NCI-H1105 treated with DMSO at 0.1 percent for 48 hours (cell line): Measurements from ENCODE around the gene ZC3H18.
A peak's percentile ranks its signal among the peaks of the same experiment; 100 is the strongest.

Source experiments
- DNase-seq: peaks from one replicate; lab custom pipeline; 2025; lab: John Stamatoyannopoulos, UW

Gene ZC3H18

GRCh38 chr16:88569985-88570690 lies at the start of gene ZC3H18:
TSS of gene ZC3H18 (plus strand) at chr16:88570403. CDS start at chr16:88577124, 6,721 bp downstream.
- peak; percentile 81 for DNase-seq

- DNase-seq: no peak
Observed at GRCh38 chr16:88521674-88522073, 48.5 kb upstream of the ZC3H18 start.

DNA sequence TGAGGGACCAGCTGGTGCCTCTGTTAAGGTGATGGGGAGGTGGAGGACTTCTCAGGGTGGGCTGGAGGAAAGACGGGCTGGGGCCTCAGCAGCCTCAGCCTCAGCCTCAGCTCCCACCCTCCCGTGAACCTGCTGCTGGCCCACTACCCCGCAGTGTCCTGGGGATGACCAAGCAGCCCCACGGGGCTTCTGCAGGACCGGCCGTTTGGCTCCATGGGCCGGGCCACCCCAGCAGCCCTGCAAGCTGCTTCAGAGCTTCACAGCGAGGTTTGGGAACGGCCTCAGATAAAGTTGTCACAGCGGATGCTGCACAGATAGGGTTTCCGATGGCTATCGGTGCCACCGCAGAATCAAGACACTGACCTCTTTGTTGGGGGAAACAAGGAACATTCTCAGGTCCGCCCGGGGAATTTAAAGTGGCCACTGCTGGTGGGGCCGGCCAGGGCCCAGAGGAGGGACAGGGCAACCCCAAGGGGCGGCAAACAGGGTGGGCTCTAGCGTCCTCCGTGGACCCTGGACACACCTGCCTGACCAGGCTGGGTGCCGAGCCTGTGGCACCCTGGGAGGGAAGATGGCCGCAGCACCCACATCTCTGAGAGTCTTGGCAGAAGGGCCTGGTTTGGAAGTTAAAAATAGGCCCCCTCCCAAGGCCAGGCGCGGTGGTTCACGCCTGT lies 47.8 kb upstream of the ZC3H18 start:
- no peak for DNase-seq

DNA sequence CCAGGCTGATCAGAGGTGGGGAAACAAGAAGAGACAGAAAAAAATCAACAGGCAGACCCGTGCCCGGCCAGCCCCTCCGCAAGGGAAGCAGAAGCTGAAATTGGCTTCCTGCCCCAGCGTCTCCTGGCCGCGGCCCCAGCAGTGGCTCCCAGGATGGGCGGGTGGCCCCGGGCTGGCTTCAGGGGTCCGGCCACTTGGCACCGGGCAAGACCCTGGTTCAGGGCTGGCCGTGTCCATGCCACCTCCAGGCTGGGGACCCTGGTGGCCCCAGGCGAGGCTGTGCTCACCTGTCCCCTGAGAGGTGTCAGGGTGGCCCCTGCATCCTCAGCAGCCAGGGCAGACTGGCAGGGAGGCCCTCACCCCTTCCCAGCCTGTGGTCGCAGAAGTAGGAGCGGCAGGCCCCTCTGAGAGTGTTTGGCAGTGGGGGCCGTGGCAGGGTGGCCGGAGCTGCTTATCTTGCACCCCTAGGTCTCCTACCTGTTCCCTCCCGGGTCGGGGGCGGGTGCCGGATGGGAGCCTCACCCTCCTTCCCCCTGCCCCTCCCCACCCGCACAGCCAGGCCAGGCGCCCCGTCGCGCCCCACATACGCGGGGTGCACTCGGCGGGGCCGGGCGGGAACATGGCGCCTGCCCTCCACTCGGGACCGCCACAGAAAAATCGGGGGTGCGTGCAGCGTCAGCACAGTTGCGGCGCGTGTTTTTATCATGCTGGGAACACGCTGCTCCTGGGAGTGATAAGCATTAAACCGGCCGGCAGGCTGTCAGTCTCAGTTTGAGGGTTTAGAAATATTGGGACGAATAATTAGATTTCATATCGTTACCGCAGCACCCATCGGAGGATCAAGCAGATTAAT lies 46.7 kb upstream of the ZC3H18 start:
- DNase-seq: no peak

- no peak for DNase-seq
Observed at GRCh38 chr16:88524274-88524972, 45.8 kb upstream of the ZC3H18 start.

DNA sequence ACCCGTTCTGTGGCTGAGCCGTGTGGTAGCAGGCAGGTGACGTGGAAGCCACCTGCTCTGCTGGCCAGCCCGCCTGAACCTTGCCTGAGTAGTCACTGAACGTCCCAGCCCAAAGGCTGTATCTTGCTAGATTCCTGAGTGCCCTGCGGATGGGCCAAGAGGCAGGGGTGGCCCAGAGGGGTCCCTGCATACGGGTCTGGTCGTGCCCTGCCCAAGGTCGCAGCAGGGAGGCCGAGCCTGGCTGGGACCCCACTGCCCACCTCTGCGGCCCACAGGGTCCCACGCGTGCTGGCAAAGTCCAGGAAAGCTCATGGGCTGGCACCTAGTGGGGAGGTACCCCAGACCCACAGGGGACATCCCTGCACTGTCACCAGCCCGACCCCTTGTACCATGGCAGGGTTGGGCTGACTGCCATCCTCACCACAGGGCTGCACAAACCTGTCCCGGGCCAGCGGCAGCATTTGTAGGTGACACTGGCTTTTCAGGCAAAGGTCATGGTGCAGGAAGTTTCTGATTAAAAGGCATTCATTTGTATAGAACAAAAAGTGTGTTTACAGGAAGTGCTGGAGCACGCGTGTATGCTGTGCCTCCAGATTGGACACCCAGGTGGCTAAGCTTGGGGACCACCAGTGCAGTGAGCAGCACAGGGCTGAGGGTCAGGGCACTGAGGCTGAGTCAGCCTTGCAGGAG lies 45.1 kb upstream of the ZC3H18 start:
- DNase-seq: no peak

DNA sequence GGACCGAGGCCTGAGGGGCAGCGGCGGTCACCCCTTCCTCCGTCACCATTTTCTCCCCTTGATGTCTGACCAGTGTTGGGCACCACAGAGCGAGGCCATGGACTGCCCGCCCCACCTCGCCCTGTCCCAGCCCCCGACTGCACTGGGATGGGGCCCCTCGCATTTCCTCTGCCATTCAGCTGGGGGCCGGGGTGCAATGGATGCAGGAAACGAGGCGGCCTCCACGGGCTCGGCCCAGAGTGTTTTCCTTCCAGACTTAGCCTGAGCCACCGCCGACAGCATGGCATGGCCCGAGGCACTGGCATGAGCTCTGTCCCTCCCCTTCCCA lies 44.6 kb upstream of the ZC3H18 start:
- DNase-seq: no peak

GRCh38 chr16:88526008-88526905 lies 43.9 kb upstream of the ZC3H18 start:
- no peak for DNase-seq

DNA sequence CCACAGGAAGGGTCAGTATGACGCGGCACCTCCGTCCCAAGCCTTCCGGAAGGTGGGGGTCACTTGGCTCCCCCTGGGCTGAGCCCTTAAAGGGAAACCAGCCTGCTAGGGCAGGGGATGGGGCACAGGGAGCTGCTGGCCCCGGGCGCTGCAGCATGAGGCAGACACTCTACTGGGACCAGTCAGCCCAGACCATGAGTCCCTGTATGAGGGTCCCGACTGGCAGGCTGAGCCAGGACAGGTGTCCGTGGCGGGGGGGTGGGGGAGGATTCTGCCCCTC lies 43.4 kb upstream of the ZC3H18 start:
- DNase-seq: no peak

GRCh38 chr16:88527186-88527936 lies 42.8 kb upstream of the ZC3H18 start:
- DNase-seq: no peak

- DNase-seq: no peak
Observed at GRCh38 chr16:88527937-88528743, 42.1 kb upstream of the ZC3H18 start.

DNA sequence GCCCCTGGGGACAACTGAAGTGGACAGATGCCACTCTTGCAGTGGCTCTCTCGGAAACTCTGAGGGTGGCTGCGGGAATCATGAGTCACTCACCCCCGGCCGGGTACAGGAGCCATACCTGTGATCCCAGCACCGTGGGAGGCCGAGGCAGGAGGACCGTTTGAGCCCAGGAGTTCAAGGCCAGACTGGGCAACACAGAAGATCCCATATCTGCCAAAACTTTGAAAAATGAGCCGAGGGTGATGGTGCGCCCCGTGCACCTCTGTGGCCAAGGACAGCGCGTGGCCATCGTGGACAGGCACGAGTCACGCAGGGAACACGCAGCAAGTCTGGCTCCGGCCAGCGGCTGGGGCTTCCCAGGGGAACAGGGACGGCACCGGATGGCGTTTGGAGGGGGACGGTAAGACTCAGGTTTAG lies 41.3 kb upstream of the ZC3H18 start:
- DNase-seq: no peak

DNA sequence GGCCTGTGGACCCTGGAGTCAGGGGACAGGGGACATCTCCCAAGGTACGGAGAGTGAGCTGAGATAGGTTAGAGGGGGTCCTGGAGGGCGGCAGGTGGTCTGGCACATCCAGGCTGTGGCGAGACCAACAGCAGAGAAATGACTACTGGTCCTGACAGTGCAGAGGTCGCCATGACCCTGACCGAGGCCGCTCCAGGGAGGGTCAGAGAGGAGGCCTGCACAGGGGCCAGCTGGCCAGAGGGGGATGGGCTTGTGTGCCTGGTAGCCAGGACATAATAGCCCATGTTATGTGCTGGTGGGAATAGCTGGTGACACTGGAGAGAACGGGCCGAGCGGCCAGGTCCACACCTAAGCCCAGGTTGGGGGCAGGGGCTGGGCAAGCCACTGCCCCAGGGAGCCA lies 40.6 kb upstream of the ZC3H18 start:
- DNase-seq: no peak

DNA sequence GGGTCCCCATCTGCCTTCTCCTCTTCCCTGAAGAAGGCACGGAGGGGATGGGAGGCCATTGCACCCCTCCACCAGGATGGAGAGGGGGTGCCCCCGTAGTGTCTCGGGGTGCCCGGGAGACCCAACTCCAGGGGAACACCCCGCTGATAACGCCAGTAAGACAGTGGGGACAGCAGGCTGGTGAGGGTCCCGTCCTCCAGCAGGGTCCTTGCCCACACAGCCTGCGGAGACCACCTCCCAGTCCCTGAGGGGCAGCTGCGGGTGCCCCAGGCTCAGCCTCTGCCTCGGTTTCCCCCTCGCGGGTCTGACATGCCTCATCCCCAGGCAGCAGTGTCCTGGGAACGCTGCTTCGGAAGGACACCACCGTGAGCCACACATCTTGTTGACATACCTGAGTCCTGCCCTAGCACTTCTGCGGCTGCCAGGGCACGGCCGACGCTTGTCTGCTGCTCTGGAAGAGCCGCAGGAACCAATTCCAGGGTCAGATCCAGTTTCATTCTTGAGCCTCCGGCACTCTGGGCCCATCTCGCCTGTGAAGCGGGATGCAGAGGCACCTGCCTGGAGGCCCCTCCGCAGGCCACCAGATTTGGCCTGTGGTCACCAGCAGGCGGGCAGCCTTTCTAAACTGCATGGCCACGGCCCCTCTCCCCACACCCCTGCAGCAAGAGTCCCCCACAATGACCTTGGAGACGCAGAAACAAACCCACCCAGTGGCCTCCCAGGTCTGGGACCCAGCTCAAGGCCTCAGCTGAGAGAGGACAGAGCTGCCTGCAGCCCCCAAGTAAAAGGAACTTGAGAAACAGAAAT lies 39.9 kb upstream of the ZC3H18 start:
- DNase-seq: no peak

GRCh38 chr16:88530858-88531203 lies 39.4 kb upstream of the ZC3H18 start:
- DNase-seq: no peak

DNA sequence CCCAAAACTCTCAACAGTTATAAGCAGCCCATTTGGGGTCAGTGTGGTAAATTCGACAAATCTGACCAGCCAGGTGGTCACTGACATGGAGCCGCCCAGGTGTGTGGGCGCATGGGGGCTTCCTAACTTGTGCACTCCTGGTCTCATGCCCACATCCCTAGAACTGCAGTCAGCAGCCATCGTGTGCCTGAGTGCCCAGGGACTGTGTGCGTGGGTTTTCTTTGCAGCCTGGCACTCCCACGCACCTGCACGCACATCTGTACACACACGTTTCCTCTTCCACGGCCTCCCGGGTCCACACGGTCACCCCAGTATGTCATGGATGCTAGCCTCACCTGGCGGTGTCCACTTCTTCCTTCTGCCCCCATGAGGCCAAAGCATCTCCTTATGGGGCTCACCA lies 38.9 kb upstream of the ZC3H18 start:
- no peak for DNase-seq

DNA sequence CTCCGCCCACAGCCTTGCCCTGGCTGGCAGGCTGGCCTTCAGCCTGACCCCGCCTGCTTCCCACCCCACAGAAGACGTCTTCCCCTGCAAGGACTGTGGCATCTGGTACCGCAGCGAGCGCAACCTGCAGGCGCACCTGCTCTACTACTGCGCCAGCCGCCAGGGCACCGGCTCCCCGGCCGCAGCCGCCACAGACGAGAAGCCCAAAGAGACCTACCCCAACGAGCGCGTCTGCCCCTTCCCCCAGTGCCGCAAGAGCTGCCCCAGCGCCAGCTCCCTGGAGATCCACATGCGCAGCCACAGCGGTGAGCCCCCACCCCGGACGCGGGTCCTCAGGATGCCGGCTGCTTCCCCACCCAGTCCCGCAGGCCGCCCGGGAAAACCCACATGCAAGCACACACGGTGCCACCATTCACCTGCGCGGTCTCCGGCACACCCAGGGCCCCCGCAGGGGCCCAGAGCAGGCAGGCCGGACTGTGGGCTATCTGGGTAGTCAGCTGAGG lies 38.2 kb upstream of the ZC3H18 start:
- no peak for DNase-seq
